HG03139 (cell line): Measurements from ENCODE around the gene STAT5A.
"Not testable (repeated sequence)": the region's sequence is repeated elsewhere in the genome, so short reads cannot be mapped to it uniquely, and the experiment has no call there.

Experiments
- ATAC-seq: cut with Tn5 transposase; IDR thresholded peaks from one replicate; pipeline ENCODE4 v1.9.1; 2021; ENCODE audit not compliant: unreplicated experiment

STAT5A gene

GRCh38 chr17:42359133-42359532 lies 70.8 kb downstream of the STAT5A start:
- no peak for ATAC-seq

- ATAC-seq = not testable (repeated sequence)
Observed at GRCh38 chr17:42360388-42360787, 72.1 kb downstream of the STAT5A start.
